GM15510 (cell line): ENCODE results near the gene LRRC75A.

Experiments used
- POLR2A ChIP-seq: IDR thresholded peaks from 3 replicates; pipeline ENCODE4 v1.6.1; 2011; ENCODE audit warnings: borderline replicate concordance; ENCODE audit not compliant: insufficient read length; ENCODE audit errors: extremely low read depth

The LRRC75A gene

DNA sequence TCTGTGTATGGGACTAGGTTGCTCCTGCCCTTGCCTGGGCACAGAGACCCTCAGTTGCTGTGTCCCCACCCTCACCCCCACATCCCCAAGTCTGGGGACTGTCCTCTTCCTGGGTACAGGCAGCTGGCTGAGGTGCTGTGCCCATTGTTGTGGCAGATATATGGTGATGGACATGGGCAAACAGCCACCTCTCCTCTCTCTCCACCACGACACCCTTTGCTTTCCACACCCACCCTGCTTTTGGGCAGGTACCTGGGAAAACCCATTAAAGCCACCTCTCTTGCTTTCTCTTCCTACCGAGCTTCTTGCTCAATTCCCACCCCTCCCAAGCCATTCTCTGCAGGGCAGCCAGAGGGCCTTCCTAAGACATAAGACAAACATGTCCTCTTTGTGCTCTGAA is 54.9 kb downstream of the LRRC75A start:
- TF ChIP-seq POLR2A: no peak

- TF ChIP-seq POLR2A: no peak
Measured at GRCh38 chr17:16435925-16436886, 55.8 kb downstream of the LRRC75A start.

- no peak for TF ChIP-seq POLR2A
Measured at GRCh38 chr17:16434662-16435061, 57.3 kb downstream of the LRRC75A start.

- TF ChIP-seq POLR2A: no peak
Measured at GRCh38 chr17:16433514-16433913, 58.5 kb downstream of the LRRC75A start.

DNA sequence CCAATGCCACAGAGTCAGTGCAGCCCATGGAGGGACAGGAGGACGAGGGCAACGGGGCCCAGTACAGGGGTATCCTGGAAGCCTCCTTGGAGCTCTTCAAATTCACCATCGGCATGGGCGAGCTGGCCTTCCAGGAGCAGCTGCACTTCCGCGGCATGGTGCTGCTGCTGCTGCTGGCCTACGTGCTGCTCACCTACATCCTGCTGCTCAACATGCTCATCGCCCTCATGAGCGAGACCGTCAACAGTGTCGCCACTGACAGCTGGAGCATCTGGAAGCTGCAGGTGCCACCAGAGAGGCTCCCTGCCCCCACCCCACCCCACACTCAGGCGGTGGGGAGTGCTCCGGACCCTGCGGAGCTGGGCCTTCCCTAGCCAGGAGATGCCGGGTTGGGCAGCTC is 60.0 kb downstream of the LRRC75A start:
- TF ChIP-seq POLR2A: no peak

DNA sequence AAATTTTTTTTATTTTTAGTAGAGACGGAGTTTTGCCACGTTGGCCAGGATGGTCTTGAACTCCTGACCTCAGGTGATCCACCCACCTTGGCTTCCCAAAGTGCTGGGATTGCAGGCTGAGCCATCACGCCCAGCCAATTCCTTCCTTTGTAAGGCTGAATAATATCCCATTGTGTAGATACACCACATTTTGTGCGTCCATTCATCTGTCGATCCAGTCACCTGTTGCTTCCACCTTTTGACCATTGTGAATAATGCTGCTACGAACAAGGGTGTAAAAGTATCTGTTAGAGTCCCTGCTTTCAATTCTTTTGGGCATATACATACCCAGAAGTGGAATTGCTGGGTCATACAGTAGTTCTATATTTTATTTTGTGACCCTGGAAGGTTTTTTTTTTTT is 61.3 kb downstream of the LRRC75A start:
- TF ChIP-seq POLR2A: no peak

DNA sequence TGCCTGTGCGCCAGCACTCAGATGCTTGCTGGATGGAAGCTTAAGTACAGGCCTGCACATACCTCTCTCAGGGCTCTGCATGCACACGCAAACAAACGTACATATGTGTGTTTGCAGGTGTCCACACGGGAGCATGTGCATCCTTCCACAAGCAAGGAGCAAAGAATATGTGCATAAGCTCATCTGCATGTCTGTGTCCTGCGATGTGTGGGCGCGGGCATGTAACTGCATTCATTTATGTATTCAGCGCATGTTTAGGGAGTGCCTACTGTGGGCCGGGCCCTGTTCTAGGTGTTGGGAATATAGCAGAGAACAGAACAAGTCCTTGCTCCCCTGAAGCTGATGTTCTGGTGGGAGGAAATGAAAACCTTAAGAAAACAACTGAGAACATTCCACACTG is 62.9 kb downstream of the LRRC75A start:
- no peak for TF ChIP-seq POLR2A

DNA sequence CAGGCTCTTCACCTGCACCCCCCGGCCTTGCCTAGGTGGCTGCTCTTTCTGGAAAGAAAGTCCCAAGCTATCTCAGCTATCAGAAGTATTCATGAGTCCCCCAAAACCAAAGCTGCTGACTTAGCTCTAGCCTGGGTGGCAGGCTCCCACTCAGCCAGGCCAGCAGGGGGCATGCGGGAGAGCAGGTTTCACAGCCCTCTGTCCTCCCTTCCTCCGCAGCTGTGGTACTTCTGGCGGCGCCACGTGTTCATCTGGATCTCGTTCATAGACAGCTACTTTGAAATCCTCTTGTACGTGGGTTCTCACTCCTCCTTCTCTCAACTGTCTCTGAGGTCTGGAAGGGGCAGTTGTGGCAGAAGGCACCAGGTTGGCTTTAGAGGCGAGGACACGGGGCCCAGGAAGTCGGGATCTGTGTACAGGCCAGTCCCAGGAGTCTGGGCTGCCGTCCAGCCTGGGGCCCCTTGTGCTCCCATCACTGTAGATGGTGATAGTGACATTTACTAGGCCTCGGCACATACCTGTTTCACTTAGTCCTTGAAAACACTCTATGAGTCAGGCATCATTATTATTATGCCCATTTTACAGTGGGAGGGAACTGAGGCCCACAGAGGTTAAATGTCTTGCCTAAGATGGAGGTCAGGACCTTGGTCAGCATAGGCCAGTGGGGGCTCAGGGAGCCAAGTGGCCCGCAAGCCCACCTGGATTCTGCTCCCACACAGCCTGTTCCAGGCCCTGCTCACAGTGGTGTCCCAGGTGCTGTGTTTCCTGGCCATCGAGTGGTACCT is 63.7 kb downstream of the LRRC75A start:
- TF ChIP-seq POLR2A: no peak

- no peak for TF ChIP-seq POLR2A
Measured at GRCh38 chr17:16427020-16427419, 65.0 kb downstream of the LRRC75A start.

DNA sequence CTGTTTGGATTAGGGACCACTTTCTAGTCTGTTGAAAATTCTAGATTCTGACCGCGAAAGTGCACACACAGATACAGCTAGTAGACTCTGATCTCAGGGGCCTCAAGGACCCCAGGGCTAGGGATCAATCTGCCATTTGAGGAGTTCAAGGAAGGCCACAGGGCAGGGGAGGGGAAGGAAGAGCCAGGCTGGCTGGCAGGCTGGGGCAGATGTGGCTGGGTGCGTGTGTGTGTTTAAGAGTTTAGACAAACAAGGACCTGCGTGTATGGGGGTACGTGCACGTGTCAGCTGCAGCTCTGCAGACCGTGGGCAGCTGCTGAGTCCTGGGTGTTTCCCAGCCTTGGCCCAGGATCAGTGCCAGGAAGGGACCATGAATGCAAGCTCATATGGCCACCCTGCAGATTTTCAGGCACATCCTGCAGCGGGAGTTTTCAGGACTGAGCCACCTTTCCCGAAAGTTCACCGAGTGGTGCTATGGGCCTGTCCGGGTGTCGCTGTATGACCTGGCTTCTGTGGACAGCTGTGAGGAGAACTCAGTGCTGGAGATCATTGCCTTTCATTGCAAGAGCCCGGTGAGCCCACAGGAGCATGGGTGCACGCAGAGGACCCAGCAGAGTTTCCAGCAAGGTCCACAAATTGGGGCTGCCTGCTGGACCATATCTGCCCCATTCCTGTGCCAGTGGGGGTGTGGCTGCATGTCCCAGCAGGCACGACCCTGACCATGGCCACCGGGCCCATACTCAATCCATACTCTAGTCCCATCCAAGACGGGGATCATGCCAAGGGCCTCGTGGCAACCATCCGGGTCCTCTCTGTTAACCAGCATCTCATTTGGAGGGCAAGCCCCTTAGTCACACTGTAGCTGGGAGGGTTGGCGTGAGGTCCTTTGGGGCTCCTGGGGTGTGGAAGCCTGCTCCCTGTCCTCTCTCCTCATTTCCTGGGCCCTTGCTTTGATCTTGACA is 66.0 kb downstream of the LRRC75A start:
- no peak for TF ChIP-seq POLR2A

GRCh38 chr17:16425202-16425601 is 66.8 kb downstream of the LRRC75A start:
- no peak for TF ChIP-seq POLR2A

GRCh38 chr17:16423226-16423872 is 68.6 kb downstream of the LRRC75A start:
- TF ChIP-seq POLR2A: no peak

DNA sequence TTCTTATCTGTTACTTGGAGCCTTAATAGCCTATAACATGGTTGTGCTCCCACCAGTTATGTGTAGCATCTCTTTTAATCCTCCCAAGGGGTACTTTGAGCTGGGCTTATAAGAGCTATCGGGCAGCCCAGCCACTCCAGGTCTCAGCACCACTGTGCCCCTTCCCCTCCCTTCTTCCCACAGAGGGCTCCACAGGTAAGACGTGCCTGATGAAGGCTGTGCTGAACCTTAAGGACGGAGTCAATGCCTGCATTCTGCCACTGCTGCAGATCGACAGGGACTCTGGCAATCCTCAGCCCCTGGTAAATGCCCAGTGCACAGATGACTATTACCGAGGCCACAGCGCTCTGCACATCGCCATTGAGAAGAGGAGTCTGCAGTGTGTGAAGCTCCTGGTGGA is 69.6 kb downstream of the LRRC75A start:
- no peak for TF ChIP-seq POLR2A

GRCh38 chr17:16419929-16420271 is 72.1 kb downstream of the LRRC75A start:
- TF ChIP-seq POLR2A: no peak

GRCh38 chr17:16419074-16419928 is 72.7 kb downstream of the LRRC75A start:
- TF ChIP-seq POLR2A: no peak
